Measurements from ENCODE around the gene DOCK8.
"Not testable (repeated sequence)": the region's sequence is repeated elsewhere in the genome, so short reads cannot be mapped to it uniquely, and the experiment has no call there.

DNA sequence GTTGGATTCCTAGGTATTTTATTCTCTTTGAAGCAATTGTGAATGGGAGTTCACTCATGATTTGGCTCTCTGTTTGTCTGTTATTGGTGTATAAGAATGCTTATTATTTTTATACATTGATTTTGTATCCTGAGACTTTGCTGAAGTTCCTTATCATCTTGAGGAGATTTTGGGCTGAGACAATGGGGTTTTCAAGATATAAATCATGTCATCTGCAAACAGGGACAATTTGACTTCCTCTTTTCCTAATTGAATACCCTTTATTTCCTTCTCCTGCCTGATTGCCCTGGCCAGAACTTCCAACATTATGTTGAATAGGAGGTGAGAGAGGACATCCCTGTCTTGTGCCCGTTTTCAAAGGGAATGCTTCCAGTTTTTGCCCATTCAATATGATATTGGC lies 17.0 kb downstream of the DOCK8 start:
- TF ChIP-seq POLR2AphosphoS5 (IDR thresholded peaks at IDR 0.05; ENCODE audit: low read depth); EZH2phosphoT487 (IDR thresholded peaks at IDR 0.05; ENCODE audit: unreplicated experiment); EZH2 (IDR thresholded peaks at IDR 0.05; ENCODE audit: low read depth, unreplicated experiment); CREB1 (CRISPR knock-in tag; IDR thresholded peaks at IDR 0.05; ENCODE audit: low read depth); ETS1 (IDR thresholded peaks at IDR 0.05); NANOG (IDR thresholded peaks at IDR 0.05; ENCODE audit: borderline replicate concordance); JUNB (IDR thresholded peaks at IDR 0.05; ENCODE audit: unreplicated experiment): not testable (repeated sequence)
- TF ChIP-seq, protein P1, sequence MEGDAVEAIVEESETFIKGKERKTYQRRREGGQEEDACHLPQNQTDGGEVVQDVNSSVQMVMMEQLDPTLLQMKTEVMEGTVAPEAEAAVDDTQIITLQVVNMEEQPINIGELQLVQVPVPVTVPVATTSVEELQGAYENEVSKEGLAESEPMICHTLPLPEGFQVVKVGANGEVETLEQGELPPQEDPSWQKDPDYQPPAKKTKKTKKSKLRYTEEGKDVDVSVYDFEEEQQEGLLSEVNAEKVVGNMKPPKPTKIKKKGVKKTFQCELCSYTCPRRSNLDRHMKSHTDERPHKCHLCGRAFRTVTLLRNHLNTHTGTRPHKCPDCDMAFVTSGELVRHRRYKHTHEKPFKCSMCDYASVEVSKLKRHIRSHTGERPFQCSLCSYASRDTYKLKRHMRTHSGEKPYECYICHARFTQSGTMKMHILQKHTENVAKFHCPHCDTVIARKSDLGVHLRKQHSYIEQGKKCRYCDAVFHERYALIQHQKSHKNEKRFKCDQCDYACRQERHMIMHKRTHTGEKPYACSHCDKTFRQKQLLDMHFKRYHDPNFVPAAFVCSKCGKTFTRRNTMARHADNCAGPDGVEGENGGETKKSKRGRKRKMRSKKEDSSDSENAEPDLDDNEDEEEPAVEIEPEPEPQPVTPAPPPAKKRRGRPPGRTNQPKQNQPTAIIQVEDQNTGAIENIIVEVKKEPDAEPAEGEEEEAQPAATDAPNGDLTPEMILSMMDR (conservative IDR thresholded peaks at IDR 0.05; ENCODE audit: low read depth in 2 of 2) = not testable (repeated sequence)
- TF ChIP-seq, protein P2, sequence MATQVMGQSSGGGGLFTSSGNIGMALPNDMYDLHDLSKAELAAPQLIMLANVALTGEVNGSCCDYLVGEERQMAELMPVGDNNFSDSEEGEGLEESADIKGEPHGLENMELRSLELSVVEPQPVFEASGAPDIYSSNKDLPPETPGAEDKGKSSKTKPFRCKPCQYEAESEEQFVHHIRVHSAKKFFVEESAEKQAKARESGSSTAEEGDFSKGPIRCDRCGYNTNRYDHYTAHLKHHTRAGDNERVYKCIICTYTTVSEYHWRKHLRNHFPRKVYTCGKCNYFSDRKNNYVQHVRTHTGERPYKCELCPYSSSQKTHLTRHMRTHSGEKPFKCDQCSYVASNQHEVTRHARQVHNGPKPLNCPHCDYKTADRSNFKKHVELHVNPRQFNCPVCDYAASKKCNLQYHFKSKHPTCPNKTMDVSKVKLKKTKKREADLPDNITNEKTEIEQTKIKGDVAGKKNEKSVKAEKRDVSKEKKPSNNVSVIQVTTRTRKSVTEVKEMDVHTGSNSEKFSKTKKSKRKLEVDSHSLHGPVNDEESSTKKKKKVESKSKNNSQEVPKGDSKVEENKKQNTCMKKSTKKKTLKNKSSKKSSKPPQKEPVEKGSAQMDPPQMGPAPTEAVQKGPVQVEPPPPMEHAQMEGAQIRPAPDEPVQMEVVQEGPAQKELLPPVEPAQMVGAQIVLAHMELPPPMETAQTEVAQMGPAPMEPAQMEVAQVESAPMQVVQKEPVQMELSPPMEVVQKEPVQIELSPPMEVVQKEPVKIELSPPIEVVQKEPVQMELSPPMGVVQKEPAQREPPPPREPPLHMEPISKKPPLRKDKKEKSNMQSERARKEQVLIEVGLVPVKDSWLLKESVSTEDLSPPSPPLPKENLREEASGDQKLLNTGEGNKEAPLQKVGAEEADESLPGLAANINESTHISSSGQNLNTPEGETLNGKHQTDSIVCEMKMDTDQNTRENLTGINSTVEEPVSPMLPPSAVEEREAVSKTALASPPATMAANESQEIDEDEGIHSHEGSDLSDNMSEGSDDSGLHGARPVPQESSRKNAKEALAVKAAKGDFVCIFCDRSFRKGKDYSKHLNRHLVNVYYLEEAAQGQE (IDR thresholded peaks at IDR 0.05; ENCODE audit: unreplicated experiment) = not testable (repeated sequence)
- TF ChIP-seq, protein P3, sequence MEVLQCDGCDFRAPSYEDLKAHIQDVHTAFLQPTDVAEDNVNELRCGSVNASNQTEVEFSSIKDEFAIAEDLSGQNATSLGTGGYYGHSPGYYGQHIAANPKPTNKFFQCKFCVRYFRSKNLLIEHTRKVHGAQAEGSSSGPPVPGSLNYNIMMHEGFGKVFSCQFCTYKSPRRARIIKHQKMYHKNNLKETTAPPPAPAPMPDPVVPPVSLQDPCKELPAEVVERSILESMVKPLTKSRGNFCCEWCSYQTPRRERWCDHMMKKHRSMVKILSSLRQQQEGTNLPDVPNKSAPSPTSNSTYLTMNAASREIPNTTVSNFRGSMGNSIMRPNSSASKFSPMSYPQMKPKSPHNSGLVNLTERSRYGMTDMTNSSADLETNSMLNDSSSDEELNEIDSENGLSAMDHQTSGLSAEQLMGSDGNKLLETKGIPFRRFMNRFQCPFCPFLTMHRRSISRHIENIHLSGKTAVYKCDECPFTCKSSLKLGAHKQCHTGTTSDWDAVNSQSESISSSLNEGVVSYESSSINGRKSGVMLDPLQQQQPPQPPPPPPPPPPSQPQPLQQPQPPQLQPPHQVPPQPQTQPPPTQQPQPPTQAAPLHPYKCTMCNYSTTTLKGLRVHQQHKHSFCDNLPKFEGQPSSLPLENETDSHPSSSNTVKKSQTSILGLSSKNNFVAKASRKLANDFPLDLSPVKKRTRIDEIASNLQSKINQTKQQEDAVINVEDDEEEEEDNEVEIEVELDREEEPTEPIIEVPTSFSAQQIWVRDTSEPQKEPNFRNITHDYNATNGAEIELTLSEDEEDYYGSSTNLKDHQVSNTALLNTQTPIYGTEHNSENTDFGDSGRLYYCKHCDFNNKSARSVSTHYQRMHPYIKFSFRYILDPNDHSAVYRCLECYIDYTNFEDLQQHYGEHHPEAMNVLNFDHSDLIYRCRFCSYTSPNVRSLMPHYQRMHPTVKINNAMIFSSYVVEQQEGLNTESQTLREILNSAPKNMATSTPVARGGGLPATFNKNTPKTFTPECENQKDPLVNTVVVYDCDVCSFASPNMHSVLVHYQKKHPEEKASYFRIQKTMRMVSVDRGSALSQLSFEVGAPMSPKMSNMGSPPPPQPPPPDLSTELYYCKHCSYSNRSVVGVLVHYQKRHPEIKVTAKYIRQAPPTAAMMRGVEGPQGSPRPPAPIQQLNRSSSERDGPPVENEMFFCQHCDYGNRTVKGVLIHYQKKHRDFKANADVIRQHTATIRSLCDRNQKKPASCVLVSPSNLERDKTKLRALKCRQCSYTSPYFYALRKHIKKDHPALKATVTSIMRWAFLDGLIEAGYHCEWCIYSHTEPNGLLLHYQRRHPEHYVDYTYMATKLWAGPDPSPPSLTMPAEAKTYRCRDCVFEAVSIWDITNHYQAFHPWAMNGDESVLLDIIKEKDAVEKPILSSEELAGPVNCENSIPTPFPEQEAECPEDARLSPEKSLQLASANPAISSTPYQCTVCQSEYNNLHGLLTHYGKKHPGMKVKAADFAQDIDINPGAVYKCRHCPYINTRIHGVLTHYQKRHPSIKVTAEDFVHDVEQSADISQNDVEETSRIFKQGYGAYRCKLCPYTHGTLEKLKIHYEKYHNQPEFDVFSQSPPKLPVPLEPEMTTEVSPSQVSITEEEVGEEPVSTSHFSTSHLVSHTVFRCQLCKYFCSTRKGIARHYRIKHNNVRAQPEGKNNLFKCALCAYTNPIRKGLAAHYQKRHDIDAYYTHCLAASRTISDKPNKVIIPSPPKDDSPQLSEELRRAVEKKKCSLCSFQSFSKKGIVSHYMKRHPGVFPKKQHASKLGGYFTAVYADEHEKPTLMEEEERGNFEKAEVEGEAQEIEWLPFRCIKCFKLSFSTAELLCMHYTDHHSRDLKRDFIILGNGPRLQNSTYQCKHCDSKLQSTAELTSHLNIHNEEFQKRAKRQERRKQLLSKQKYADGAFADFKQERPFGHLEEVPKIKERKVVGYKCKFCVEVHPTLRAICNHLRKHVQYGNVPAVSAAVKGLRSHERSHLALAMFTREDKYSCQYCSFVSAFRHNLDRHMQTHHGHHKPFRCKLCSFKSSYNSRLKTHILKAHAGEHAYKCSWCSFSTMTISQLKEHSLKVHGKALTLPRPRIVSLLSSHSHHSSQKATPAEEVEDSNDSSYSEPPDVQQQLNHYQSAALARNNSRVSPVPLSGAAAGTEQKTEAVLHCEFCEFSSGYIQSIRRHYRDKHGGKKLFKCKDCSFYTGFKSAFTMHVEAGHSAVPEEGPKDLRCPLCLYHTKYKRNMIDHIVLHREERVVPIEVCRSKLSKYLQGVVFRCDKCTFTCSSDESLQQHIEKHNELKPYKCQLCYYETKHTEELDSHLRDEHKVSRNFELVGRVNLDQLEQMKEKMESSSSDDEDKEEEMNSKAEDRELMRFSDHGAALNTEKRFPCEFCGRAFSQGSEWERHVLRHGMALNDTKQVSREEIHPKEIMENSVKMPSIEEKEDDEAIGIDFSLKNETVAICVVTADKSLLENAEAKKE (CRISPR knock-in tag; IDR thresholded peaks at IDR 0.05) = not testable (repeated sequence)

Data from GM23338 (cell line).